LHCN-M2 (cell line): Measurements from ENCODE around the gene IL1RL1. TPM values are rescaled to one million over a fixed set of nuclear protein-coding genes. Genes with fewer than 3 reads are reported as not detected.

Experiments
- DNase-seq: peaks from one replicate; pipeline ENCODE4 v3.0.0-alpha.2; 2012; ENCODE audit warnings: low read depth
- total RNA-seq: library from RNA; depleted of rRNA; stranded (reverse); fragments of >200 nt; gene quantifications from 2 replicates; pipeline ENCODE4 v1.2.3, GENCODE V29; 2014; rRNA removed

Gene IL1RL1
- total RNA-seq, 1 experiment from 2014 or later: not detected

DNA sequence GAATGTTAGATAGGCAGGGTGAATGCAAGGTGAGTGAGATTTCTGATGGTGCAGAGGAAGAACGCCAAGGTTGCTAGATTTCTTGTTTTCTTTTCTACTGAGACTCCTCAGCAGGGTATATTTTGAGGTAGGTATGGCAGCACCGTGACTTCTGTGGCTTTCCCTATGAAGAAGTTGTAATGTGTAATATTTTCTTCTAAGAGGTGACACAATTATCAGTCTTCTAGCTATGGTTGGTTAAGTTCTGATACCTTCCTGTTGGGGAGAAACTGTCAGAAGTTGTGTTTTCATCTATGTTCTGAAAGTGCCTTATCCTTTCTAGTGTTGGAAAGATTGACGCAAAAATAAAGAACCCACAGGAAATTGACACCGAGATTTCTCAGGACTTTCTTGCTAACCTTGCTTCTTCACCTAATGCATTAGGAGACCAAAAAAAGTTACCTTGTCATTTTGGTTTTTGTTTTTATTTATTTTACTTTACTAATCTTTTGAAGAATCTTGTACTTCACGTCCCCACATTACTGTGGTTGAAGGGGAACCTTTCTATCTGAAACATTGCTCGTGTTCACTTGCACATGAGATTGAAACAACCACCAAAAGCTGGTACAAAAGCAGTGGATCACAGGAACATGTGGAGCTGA lies 56.1 kb downstream of the IL1RL1 start:
- DNase-seq: no peak

DNA sequence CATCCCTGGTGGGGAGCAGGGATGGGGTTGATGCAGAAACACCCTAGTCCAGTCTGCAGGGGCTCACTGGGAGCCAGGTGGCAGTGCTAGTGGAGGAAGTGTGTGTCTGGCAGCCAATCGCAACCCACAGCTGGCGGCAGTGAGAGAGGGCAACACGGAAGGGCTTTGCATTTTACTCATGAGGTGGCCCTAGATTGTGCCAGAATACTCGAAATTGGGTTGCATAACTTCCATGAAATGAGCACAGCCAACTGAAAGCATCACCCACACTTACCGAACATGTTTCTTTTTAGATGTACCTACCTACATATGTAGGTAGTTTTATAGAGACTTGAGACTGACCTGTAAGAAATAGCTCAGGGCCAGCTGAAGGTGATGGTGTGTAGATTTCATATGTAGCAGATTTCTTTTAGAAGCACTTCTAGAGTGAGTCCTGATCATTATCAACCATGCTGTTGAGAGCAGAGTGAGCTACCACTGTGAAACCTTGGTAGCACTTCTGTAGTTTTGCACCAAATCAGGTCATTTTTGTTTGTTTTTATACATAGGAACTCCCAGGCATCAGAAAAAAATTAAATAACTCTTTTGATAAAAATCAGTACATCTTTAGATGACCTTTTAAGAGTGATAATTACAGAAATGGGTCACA lies 57.2 kb downstream of the IL1RL1 start:
- DNase-seq: no peak

DNA sequence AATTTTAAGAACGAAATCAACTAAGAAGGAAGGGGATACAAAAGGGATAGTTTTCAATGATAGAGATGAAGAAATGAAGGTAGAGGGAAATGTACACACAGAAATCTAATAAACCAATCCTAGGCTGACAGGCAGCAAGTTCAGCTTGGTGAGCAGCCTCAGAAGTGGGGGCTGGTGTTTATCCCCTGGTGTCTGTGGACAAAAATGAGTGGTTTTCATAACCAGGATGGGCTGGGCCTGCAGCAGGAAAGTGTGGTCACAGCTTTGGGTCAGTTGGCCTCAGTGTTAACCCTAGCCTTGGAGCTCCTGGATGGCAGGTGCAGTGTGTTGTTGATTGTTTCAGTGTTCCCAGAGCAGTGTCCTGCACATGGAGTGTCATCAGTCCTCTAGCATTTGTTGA lies 58.5 kb downstream of the IL1RL1 start:
- DNase-seq: no peak

DNA sequence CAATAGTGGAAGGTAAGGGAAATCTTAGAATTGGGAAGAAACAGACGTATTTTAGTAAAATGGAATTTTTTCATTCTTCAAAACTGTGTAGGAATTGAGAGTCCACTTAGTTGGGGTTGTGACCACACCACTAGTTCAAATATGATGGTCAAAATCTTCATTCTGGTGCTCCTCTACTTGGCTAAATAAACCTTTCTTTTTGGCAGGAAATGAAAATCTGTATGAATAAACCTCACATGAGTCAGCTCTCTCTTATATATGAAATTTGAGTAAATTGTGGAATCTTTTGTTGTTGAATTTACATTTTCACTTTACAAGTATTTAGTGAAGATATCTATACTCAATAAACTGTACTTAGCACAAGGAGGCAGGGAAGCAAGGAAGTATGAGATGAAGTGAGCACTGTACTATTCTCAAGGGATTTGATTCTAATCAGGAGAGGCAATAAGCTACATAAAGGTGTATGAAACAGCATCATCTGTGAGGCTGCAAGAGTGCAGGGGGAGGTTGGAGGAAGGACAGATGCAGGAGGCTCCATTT lies 64.8 kb downstream of the IL1RL1 start:
- DNase-seq: no peak

DNA sequence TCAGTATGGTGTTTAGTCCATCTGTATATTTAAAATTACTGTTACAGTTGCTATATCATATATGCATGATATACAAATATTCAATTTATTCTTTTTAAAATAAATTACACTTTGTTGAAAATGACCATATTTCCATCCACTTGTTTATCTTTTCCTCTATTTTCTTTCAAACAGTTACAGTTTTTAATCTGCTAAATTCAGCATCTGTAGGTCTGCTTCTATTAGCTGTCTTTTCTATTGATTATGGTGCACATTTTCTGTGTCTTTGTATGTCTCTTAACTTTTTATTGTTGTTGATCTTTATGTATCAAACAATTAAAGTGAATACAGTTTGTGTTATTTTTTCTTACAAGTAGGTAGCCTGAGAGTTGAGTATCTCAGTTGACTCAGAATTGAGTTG lies 72.4 kb downstream of the IL1RL1 start:
- no peak for DNase-seq

DNA sequence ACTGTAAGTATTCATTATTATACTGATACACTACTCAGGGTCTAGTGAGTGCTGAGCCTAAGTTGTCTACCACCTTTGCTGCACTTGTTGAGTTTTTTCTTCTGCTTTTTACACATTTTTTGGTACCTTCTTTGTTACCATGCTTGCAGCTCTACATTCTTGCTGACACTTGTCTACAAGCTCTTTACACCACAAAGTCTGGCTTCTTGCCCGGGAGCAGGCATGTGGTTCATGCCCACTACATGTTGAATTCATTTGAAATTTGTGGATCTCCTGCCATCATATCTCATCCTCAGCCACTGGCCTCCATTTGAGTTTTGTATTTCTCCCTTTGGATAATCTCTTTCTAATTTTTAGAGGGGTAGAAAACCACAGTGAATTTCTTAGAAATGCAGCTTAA lies 74.2 kb downstream of the IL1RL1 start:
- no peak for DNase-seq

DNA sequence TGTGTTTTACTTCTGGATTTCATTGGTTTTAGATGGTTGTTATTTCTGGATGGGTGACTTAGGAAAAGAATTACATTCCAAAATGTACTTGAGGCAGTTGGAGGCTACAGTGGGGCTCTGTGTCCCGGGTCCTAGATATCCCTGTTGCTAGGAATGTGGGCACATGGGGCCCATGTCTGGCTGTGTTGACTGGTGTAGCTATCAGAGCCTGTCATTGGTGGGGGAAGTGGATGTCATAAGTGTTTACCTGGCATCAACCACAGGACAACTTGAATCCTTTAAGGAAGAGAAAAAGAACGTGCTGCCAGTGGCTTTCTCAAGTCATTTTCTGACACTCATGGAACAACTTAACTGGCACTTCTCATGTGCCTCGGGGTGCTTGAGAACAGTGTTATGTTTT lies 74.6 kb downstream of the IL1RL1 start:
- DNase-seq: no peak

DNA sequence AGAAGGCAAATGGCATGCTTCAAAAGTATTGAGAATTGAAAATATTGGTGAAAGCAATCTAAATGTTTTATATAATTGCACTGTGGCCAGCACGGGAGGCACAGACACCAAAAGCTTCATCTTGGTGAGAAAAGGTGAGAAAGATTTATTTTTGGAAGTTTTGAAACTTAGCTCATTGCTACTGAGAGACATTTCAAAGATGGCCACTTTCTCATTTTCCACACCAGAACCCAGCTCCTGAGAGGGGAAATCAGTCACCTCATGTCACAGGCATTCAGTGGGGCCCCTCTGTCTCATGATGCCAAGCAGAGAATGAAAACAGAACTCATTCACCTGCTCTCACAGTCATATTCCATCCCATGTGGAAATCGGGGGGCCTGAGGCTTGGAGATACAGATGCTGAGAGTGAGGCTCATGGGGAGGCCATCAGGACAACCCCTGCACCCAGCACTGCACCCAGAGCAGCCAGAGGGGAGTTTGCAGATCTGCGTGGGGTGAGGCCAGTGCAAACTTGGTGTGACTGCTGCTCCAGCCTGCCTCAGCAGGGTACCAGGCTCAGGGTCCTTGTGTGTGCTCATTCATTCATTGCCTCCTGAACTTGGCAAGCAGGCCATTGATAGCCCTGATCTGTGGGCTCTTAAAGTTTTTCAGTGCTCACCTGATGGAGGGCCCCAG lies 75.6 kb downstream of the IL1RL1 start:
- no peak for DNase-seq

DNA sequence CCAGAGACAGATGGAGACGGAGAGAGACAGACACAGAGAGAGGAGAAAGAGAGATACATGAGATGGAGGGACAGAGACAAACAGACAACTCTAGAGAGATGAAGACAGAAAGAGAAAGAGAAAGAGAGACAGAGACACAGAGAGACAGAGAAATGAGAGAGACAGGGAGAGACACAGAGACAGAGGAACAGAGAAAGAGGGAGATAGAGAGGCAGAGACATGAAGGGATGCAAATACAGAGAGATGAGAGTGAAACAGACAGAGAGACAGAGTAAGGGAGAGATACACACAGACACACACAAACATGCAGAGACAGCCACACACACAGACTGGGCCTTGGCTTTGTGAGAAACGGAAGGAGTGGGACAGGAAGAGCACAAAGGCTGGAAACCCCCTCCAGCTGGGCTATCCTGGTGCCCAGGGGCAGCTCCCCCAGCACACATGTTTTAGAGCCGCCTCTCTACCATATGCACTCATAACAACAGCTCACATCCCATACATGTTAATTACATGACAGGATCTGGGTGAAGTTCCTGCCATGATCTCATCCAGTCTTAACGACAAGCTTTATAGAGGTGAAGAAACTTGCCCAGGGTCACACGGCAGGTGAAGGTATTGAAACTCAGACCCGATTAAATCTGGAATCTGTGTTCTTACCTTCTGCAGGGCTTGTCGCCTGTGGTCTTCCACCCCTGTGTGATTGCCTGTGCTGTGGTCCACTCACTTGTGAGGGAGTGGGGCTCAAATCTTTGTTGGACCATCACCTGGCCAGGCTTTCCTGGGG lies 76.6 kb downstream of the IL1RL1 start:
- no peak for DNase-seq

DNA sequence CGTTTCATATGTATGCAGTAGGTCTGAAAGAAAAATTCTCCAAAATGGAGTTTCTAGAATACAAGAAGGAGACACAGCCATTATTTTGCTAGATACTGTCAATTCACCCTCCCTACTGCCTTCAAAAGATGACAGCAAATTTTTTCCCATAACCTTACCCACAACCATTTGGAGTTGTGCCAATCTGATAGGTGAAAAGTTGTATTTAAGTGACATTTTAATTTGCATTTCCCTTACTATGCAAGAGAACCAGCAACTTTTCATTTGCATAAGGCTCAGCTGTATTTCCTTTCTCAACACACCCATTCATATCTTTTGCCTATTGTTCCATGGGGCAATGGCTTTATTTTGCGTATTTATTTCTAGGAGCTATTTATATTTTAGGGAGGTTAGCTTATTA lies 80.2 kb downstream of the IL1RL1 start:
- DNase-seq: no peak

DNA sequence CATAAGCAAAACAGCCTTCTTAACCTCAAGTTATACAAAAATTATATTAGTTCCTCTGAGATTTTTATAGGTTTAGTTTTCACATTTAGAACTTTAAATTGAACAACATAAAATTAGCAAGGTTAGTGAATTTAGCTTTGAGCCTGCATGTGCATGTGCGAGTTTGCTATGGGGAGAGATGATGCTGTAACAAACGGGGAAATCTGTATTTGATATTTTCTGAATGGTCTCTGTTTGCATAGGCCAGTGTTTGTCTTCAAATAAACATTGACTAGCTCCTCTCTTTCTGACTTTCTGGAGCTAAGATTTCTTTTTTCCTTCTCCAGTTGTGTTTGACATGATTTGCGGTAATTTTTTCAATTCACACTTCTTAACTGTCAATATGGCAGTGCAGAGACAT lies 80.7 kb downstream of the IL1RL1 start:
- no peak for DNase-seq

DNA sequence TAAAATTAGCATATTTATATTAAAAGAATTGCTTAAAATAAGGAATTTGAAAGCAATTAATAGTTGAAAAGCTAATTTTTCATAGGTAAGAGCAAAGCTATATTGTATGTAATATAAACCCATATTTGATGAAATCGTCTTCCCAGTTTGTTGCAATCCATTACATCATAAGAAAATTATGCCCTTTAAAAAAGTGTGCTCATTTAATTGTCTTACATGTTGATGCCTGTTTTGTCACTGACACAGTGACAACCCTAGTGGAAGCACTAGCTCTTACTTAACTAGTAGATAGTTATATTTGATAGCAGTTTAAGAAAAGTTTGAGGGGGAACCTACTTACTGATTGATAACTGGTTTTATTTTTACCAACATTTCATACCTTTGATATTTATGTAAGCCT lies 81.6 kb downstream of the IL1RL1 start:
- DNase-seq: no peak

DNA sequence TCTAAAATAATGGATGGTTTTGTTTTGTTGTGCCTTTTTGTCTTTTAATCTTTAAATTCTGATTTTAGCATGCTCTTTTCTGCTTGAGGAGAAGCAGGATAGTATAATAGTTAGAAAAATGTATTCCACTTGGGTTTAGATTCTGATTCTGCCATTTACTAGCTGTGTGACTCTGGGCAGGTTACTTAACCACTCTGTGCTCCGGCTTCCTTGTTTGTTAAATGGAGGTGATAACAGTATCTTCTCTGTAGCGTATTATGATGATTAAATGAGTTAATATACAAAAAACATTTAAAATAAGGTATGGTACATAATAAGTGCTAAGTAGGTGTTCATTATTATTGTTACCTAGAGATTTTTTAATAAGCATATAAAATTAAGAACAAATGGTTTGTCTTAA lies 84.6 kb downstream of the IL1RL1 start:
- no peak for DNase-seq

DNA sequence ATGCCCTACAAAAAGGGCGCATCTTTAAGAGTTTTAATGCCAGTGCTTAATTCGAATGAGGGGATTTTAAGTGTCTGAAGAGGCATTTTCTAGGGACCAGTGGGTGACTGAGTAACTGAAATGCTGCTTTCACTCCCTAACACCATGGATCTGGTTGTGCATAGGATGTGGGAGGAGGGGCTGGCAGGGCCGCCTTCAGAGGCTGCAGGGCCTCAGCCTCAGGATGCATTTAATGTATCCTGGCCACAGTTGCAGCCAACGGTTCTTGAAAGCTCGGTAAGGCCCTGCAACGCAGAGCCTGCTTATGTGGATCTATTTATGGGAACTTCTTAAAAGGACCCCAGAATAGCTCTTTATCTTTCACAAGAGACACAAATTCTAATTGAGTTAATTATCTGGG lies 85.8 kb downstream of the IL1RL1 start:
- no peak for DNase-seq

DNA sequence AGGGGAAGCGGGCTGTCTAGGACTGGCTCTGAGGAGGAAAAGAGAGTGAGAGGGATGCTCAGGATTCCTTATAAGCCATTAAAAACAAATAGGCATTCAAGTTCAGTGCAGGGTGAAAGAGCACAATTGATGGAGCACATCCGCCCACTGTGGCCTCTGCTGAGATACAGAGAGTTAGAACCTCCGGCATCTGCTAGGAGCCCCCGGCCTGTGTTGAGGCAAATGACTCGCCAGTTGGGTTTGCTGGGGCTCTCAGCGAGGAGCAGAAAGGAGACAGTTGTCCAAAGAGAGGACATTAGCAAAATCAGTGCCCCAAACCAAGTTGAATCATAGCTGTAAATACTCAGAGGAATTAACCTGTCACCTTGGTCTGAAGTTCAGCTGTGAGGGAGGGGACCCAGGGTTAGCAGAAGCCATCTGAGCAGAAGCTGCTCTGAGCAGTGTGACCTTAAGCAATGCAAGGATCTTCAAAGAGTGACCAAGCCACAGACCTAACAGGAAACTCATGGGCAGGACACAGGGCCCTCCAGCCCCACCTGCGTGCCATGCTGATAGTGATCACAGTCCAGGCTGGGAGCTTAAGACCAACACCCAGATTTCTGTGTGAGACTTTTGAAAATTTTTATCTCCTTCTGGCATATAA lies 88.3 kb downstream of the IL1RL1 start:
- DNase-seq: no peak

DNA sequence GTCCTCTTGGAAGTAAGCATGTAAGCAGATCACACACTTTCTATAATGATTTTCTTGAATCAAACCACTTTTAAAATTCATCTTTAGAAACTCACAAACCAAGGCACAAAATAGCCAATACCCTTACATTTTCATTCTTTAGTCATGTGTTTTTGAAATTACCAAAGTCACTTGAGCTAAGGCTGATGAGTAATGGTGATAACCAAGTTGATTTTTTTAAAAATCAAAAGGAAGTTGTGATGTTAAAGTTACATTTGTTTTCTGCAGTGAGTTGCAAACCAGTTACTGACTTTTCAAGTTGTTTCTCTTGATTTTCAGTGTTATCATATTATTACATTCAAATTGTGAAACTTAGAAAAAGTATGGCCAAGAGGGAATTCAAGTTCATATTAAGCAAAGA lies 90.1 kb downstream of the IL1RL1 start:
- no peak for DNase-seq

Other genes with a start within 250 kb of the IL1RL1 start
- 39.0 and 42.7 TPM in 2 replicates for gene IL1R1, start 168.8 kb upstream of the IL1RL1 start, total RNA-seq
- 0.57 and 1.2 TPM in 2 replicates for gene IL1RL2, start 124.5 kb upstream of the IL1RL1 start, total RNA-seq
- gene IL18R1, start 44.2 kb downstream of the IL1RL1 start, total RNA-seq: 0.06 TPM in 1 of 2 replicates, not detected in the other
- not detected in 2 replicates for gene IL18RAP, start 111.6 kb downstream of the IL1RL1 start, total RNA-seq
- 0.06 TPM in 2 replicates for gene SLC9A4, start 161.7 kb downstream of the IL1RL1 start, total RNA-seq